Progenitor cell of endocrine pancreas (in vitro differentiated cells): ENCODE results near the gene SLC29A3. TPM values are rescaled to one million over a fixed set of nuclear protein-coding genes. Genes with fewer than 3 reads are reported as not detected.

Experiments used
- DNase-seq: peaks from one replicate; pipeline ENCODE4 v3.0.0; 2021; ENCODE audit warnings: low spot score; ENCODE audit not compliant: unreplicated experiment
- H3K27ac Mint-ChIP-seq: 2 replicates; pipeline ENCODE4 v1.8.0; 2021; ENCODE audit warnings: mild to moderate bottlenecking, moderate library complexity, mixed read lengths
- H3K27me3 Mint-ChIP-seq: 2 replicates; pipeline ENCODE4 v1.8.0; 2021; ENCODE audit warnings: mixed read lengths
- H3K36me3 Mint-ChIP-seq: 2 replicates; pipeline ENCODE4 v1.8.0; 2022; ENCODE audit warnings: mixed read lengths; ENCODE audit not compliant: insufficient read depth
- H3K4me1 Mint-ChIP-seq: 2 replicates; pipeline ENCODE4 v1.8.0; 2021; ENCODE audit warnings: low read depth, mixed read lengths
- H3K4me3 Mint-ChIP-seq: 2 replicates; pipeline ENCODE4 v1.8.0; 2021; ENCODE audit warnings: low read depth, mild to moderate bottlenecking, moderate library complexity, mixed read lengths
- H3K9me3 Mint-ChIP-seq: 2 replicates; pipeline ENCODE4 v1.8.0; 2021; ENCODE audit warnings: low read depth, mixed read lengths
- CTCF ChIP-seq: fragments of 200-600 bp; sonication (generic); IDR thresholded peaks from one replicate; pipeline ENCODE4 v1.5.0; 2021; ENCODE audit warnings: antibody characterized with exemption, mild to moderate bottlenecking; ENCODE audit not compliant: unreplicated experiment
- total RNA-seq: library from RNA; stranded (reverse); gene quantifications from 2 replicates; pipeline ENCODE4 v1.2.1, GENCODE V29; 2021

The SLC29A3 gene
- total RNA-seq, 1 donor from 2014 or later, result 13.7 TPM

DNA sequence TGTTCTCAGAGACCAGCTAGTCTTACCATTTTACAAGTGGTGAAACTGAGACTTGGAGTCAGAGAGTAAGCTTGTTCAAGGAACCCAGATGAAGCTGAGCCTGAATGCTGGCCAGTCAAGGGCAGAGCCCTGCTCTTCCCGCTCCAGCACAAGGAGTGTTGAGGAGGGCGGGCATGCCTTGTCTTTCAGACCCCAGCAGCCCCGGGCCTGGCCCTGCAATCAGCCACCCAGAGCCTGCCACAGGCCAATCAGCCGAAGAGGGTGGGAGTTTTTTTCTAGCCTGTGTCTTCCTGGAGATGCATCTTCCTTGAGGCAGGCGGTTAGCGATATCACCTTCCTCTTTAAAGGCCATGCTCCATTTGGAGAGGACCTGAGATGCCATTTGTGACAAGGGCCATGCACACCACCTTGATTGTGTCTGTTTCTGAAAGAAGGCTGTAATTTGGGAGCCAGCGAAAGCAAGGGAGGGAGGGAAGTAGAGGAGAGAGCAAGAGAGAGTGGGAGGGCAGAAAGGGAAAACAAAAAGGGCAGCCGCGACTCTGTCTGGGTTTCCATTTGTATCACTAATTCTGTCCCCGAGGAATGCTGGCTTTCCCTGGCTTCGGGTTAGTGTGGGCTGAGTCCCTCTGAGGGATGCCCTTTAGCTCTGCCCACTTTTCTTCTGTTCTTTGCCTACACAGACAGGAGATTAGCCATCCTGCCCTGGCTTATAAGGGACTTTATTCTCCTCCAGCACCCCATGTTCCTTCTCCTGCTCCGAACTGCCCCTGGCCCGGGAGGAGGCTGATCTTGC is 85.6 kb downstream of the SLC29A3 start:
- H3K4me1 Mint-ChIP-seq, result no peaks in the 10 kb centered on the region
- no peak for DNase-seq

GRCh38 chr10:71406878-71407277 is 87.8 kb downstream of the SLC29A3 start:
- TF ChIP-seq CTCF, result no peak
- no peak for DNase-seq

More for the DNA sequence above, 85.6 kb downstream of the SLC29A3 start:
- Mint-ChIP-seq H3K9me3 (no peaks in the 10 kb centered on the region), H3K27ac (no peak overlapping the region), H3K27me3 (peaks cover 49% of the 10 kb centered on the region), H3K4me3 (no peak overlapping the region), H3K36me3 (no peaks in the 10 kb centered on the region)
- TF ChIP-seq CTCF, result no peak

GRCh38 chr10:71408436-71409225 is 89.6 kb downstream of the SLC29A3 start:
- Mint-ChIP-seq H3K9me3 (peaks cover 14% of the 10 kb centered on the region), H3K4me3 (no peak overlapping the region), H3K36me3 (no peaks in the 10 kb centered on the region), H3K27ac (no peak overlapping the region), H3K27me3 (peaks cover 24% of the 10 kb centered on the region), H3K4me1 (no peaks in the 10 kb centered on the region)
- no peak for DNase-seq
- TF ChIP-seq CTCF, result no peak

More at GRCh38 chr10:71406878-71407277, 87.8 kb downstream of the SLC29A3 start:
- no peak overlapping the region for H3K27ac Mint-ChIP-seq
- H3K4me1 Mint-ChIP-seq, result no peaks in the 10 kb centered on the region
- no peaks in the 10 kb centered on the region for H3K36me3 Mint-ChIP-seq
- peaks cover 8% of the 10 kb centered on the region for H3K9me3 Mint-ChIP-seq
- peaks cover 29% of the 10 kb centered on the region for H3K27me3 Mint-ChIP-seq
- no peak overlapping the region for H3K4me3 Mint-ChIP-seq

DNA sequence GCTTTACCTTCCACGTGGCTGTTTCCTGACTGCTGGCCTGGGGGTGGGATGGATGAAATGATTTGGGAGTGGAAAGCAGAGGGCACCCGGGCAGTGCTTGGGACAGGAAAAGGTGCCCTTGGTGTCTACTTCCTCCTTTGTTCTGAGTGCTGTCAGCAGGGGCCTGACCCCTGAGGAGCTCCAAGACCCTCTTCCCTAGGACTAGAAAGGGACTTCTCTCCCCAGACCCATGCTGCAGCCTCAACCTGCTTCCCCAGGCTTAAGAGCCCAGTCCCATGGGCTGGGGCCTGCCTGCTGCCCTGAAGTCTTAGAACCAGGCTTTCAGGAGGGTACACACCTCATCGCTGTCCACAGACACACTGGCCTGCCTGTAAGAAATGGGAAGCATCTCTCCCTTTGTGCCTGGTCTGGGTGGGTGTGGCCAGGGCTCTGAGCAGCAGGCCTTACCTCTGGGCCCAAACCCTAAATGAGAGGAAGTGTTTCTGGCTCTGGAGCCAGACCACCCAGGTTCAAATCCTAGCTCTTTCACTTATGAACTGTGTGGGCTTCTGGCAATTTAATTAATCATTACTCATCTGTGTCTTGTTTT is 90.6 kb downstream of the SLC29A3 start:
- H3K4me1 Mint-ChIP-seq, result no peaks in the 10 kb centered on the region
- DNase-seq, result no peak
- peaks cover 14% of the 10 kb centered on the region for H3K9me3 Mint-ChIP-seq
- H3K27me3 Mint-ChIP-seq, result peaks cover 28% of the 10 kb centered on the region
- H3K4me3 Mint-ChIP-seq, result no peak overlapping the region
- no peak for TF ChIP-seq CTCF
- H3K36me3 Mint-ChIP-seq, result no peaks in the 10 kb centered on the region
- no peak overlapping the region for H3K27ac Mint-ChIP-seq

Other genes starting within 250 kb of the SLC29A3 start
- 3.7 and 6.0 TPM in 2 replicates for gene UNC5B, start 106.7 kb upstream of the SLC29A3 start, total RNA-seq
- 0.43 and 0.53 TPM in 2 replicates for gene CDH23, start 77.7 kb downstream of the SLC29A3 start, total RNA-seq